WTC11 (cell line): ENCODE data around the gene SYNGAP1. TPM values are rescaled to one million over a fixed set of nuclear protein-coding genes. Genes with fewer than 3 reads are reported as not detected.

ENCODE experiments used
- ATAC-seq: fragments of 200-7000 bp; cut with Tn5 transposase; 2 replicates; pipeline ENCODE4 v1.10.0; 2021; ENCODE audit warnings: mild to moderate bottlenecking, moderate library complexity
- CTCF ChIA-PET: fragments of 300-600 bp; sonication (Branson Sonifier 250); formaldehyde crosslinking; loops from one replicate; lab custom pipeline; 2021; ENCODE audit warnings: antibody characterized with exemption; lab: Charles Lee
- POLR2A ChIA-PET: fragments of 350-600 bp; sonication (Branson Sonifier 250); formaldehyde crosslinking; loops from one replicate; lab custom pipeline; 2021; ENCODE audit warnings: antibody characterized with exemption; lab: Charles Lee
- DNase-seq: peaks from one replicate; pipeline ENCODE4 v3.0.0; 2021; ENCODE audit warnings: low spot score
- H3K27ac Mint-ChIP-seq: 2 replicates; pipeline ENCODE4 v1.8.0; 2021; ENCODE audit warnings: mixed read lengths
- H3K27me3 Mint-ChIP-seq: 2 replicates; pipeline ENCODE4 v1.8.0; 2021; ENCODE audit warnings: low read depth, mild to moderate bottlenecking, moderate library complexity, mixed read lengths
- H3K36me3 Mint-ChIP-seq: 2 replicates; pipeline ENCODE4 v1.8.0; 2021; ENCODE audit warnings: mixed read lengths
- H3K4me1 Mint-ChIP-seq: 2 replicates; pipeline ENCODE4 v1.8.0; 2022; ENCODE audit warnings: mixed read lengths
- H3K4me3 Mint-ChIP-seq: 2 replicates; pipeline ENCODE4 v1.8.0; 2021; ENCODE audit warnings: mild to moderate bottlenecking, moderate library complexity, mixed read lengths
- H3K9me3 Mint-ChIP-seq: 2 replicates; pipeline ENCODE4 v1.8.0; 2021; ENCODE audit warnings: mixed read lengths
- ATF6 ChIP-seq: sonication (generic); formaldehyde crosslinking; IDR thresholded peaks from 2 replicates; pipeline ENCODE4 v1.8.1; 2023; ENCODE audit warnings: mild to moderate bottlenecking, missing genetic modification reagents
- CTCF ChIP-seq: fragments of 200-600 bp; IDR thresholded peaks from 2 replicates; pipeline ENCODE4 v1.8.0; 2022; ENCODE audit warnings: antibody characterized with exemption
- E2F1 ChIP-seq: sonication (generic); formaldehyde crosslinking; IDR thresholded peaks from 2 replicates; pipeline ENCODE4 v1.8.0; 2022; ENCODE audit warnings: mild to moderate bottlenecking, missing genetic modification reagents
- EMX1 ChIP-seq: fragments of 250-450 bp; sonication (Bioruptor Pico); IDR thresholded peaks from 2 replicates; pipeline ENCODE4 v1.8.0; 2021; ENCODE audit warnings: mild to moderate bottlenecking
- GABPB1 ChIP-seq: sonication (generic); formaldehyde crosslinking; IDR thresholded peaks from 2 replicates; pipeline ENCODE4 v1.8.1; 2023; ENCODE audit warnings: mild to moderate bottlenecking, missing genetic modification reagents
- GRHL2 ChIP-seq: fragments of 250-450 bp; sonication (Bioruptor Pico); IDR thresholded peaks from 2 replicates; pipeline ENCODE4 v1.8.0; 2022; ENCODE audit warnings: mild to moderate bottlenecking, moderate library complexity; ENCODE audit not compliant: insufficient replicate concordance, severe bottlenecking
- HMGA2 ChIP-seq: fragments of 250-450 bp; sonication (Bioruptor Pico); IDR thresholded peaks from 2 replicates; pipeline ENCODE4 v1.4.0; 2021; ENCODE audit warnings: mild to moderate bottlenecking, moderate library complexity
- NFATC4 ChIP-seq: fragments of 250-450 bp; sonication (Bioruptor Pico); IDR thresholded peaks from 2 replicates; pipeline ENCODE4 v1.9.0; 2021; ENCODE audit warnings: mild to moderate bottlenecking
- NR2C2 ChIP-seq: sonication (generic); formaldehyde crosslinking; IDR thresholded peaks from 2 replicates; pipeline ENCODE4 v1.8.0; 2022; ENCODE audit warnings: mild to moderate bottlenecking, missing genetic modification reagents
- OVOL2 ChIP-seq: fragments of 250-450 bp; sonication (Bioruptor Pico); IDR thresholded peaks from 2 replicates; pipeline ENCODE4 v1.9.0; 2021; ENCODE audit warnings: mild to moderate bottlenecking, borderline replicate concordance
- PRDM15 ChIP-seq: sonication (generic); formaldehyde crosslinking; IDR thresholded peaks from 2 replicates; pipeline ENCODE4 v1.8.0; 2022; ENCODE audit warnings: missing genetic modification reagents
- RORB ChIP-seq: fragments of 250-450 bp; sonication (Bioruptor Pico); IDR thresholded peaks from 2 replicates; pipeline ENCODE4 v1.9.0; 2021; ENCODE audit warnings: mild to moderate bottlenecking
- ZBTB21 ChIP-seq: sonication (generic); formaldehyde crosslinking; IDR thresholded peaks from 2 replicates; pipeline ENCODE4 v1.8.1; 2023; ENCODE audit warnings: mild to moderate bottlenecking, missing genetic modification reagents, borderline replicate concordance
- ZBTB43 ChIP-seq: sonication (generic); formaldehyde crosslinking; IDR thresholded peaks from 2 replicates; pipeline ENCODE4 v1.8.1; 2023; ENCODE audit warnings: mild to moderate bottlenecking, missing genetic modification reagents
- ZNF263 ChIP-seq: sonication (generic); formaldehyde crosslinking; IDR thresholded peaks from 2 replicates; pipeline ENCODE4 v1.8.1; 2022; ENCODE audit warnings: low read depth, mild to moderate bottlenecking, moderate library complexity, missing genetic modification reagents
- ZNF281 ChIP-seq: sonication (generic); formaldehyde crosslinking; IDR thresholded peaks from 2 replicates; pipeline ENCODE4 v1.8.0; 2023; ENCODE audit warnings: mild to moderate bottlenecking, missing genetic modification reagents
- ZNF317 ChIP-seq: sonication (generic); formaldehyde crosslinking; IDR thresholded peaks from 2 replicates; pipeline ENCODE4 v1.8.1; 2023; ENCODE audit warnings: low read depth, mild to moderate bottlenecking, moderate library complexity, missing genetic modification reagents, borderline replicate concordance
- ZNF416 ChIP-seq: fragments of 250-450 bp; sonication (Bioruptor Pico); IDR thresholded peaks from 2 replicates; pipeline ENCODE4 v1.9.0; 2021; ENCODE audit warnings: mild to moderate bottlenecking, inconsistent platforms
- total RNA-seq: library from RNA; stranded (reverse); gene quantifications from 3 replicates; pipeline ENCODE4 v1.2.3, GENCODE V29; 2021

The SYNGAP1 gene
- total RNA-seq, 1 experiment from 2014 or later, result 139 TPM

GRCh38 chr6:33440649-33441309 lies 20.9 kb downstream of the SYNGAP1 start:
- ChIA-PET CTCF (interaction anchor here (1.3 to 1.8 kb wide), 4 partner anchors 10 to 15 kb away, joined by 3 to 10 read pairs (median 6); partner anchors contain the start of gene ZBTB9), POLR2A (interaction anchor here (0.9 to 2.0 kb wide), 3 partner anchors 9 to 13 kb away, joined by 3 to 5 read pairs (median 4); partner anchors contain the start of gene ZBTB9)
- H3K36me3 Mint-ChIP-seq, result peaks cover 78% of the 10 kb centered on the region
- no peaks in the 10 kb centered on the region for H3K4me1 Mint-ChIP-seq
- H3K4me3 Mint-ChIP-seq, result no peak overlapping the region
- no peak for DNase-seq
- H3K9me3 Mint-ChIP-seq, result no peaks in the 10 kb centered on the region
- ATAC-seq, result no peak
- H3K27ac Mint-ChIP-seq, result no peak overlapping the region
- no peak for TF ChIP-seq CTCF
- TF ChIP-seq GABPB1 (CRISPR knock-in tag), result no peak
- no peak for TF ChIP-seq NR2C2 (CRISPR knock-in tag)
- no peak for TF ChIP-seq HMGA2 (CRISPR knock-in tag)
- no peak for TF ChIP-seq ZBTB43 (CRISPR knock-in tag)
- TF ChIP-seq RORB (CRISPR knock-in tag), result no peak
- no peak for TF ChIP-seq ZNF416 (CRISPR knock-in tag)
- no peak for TF ChIP-seq ZBTB21 (CRISPR knock-in tag)
- no peak for TF ChIP-seq ZNF281 (CRISPR knock-in tag)
- H3K27me3 Mint-ChIP-seq, result no peaks in the 10 kb centered on the region

- peaks cover 78% of the 10 kb centered on the region for H3K36me3 Mint-ChIP-seq
- no peak overlapping the region for H3K4me3 Mint-ChIP-seq
- POLR2A ChIA-PET, result interaction anchor here (1.0 to 2.0 kb wide), 2 partner anchors 11 to 13 kb away, joined by 3 to 5 read pairs; partner anchors contain the start of gene ZBTB9
- ATAC-seq (no peak), DNase-seq (no peak)
- TF ChIP-seq EMX1 (CRISPR knock-in tag) (no peak), NFATC4 (CRISPR knock-in tag) (no peak), OVOL2 (no peak), ATF6 (CRISPR knock-in tag) (no peak), ZNF317 (CRISPR knock-in tag) (no peak), PRDM15 (CRISPR knock-in tag) (no peak), ZNF263 (CRISPR knock-in tag) (no peak), ZNF416 (CRISPR knock-in tag) (no peak), ZNF281 (CRISPR knock-in tag) (no peak), E2F1 (CRISPR knock-in tag) (no peak), GRHL2 (CRISPR knock-in tag) (no peak)
- H3K4me1 Mint-ChIP-seq, result no peaks in the 10 kb centered on the region
- CTCF ChIA-PET, result interaction anchor here (1.3 kb wide), 1 partner anchor 9 kb away, joined by 3 read pairs; no protein-coding TSS in a partner anchor
- no peak overlapping the region for H3K27ac Mint-ChIP-seq
- H3K9me3 Mint-ChIP-seq, result no peaks in the 10 kb centered on the region
- no peaks in the 10 kb centered on the region for H3K27me3 Mint-ChIP-seq
Observed at GRCh38 chr6:33441457-33441856, 21.6 kb downstream of the SYNGAP1 start.
